GM12878 (cell line): ENCODE results near the gene THUMPD2. TPM values are rescaled to one million over a fixed set of nuclear protein-coding genes. Genes with fewer than 3 reads are reported as not detected.

Experiments
- ATAC-seq: fragments of 200-7000 bp; cut with Tn5 transposase; 3 replicates; pipeline ENCODE4 v1.9.1; 2020; ENCODE audit warnings: mild to moderate bottlenecking, moderate library complexity
- BruUV-seq: library from RNA; stranded (reverse); fragments of 400-500 nt; replicated peaks from 2 replicates; lab custom pipeline; 2021; lab: Mats Ljungman, UMichigan
- CTCF ChIA-PET: fragments of 300-600 bp; sonication (Branson Sonifier 250); formaldehyde crosslinking; extraction: SDS; loops from one replicate; lab custom pipeline; 2021; ENCODE audit warnings: inconsistent platforms; lab: Yijun Ruan, JAX
- POLR2A ChIA-PET: fragments of 350-600 bp; formaldehyde crosslinking; extraction: SDS; loops from one replicate; lab custom pipeline; 2021; ENCODE audit warnings: inconsistent platforms; lab: Charles Lee
- RAD21 ChIA-PET: fragments of 300-600 bp; sonication (Branson Sonifier 250); formaldehyde crosslinking; loops from one replicate; lab custom pipeline; 2023; ENCODE audit warnings: antibody characterized with exemption; ENCODE audit not compliant: unreplicated experiment; lab: Charles Lee
- SMC1A ChIA-PET: fragments of 300-600 bp; sonication (Branson Sonifier 250); formaldehyde crosslinking; loops from one replicate; lab custom pipeline; 2023; ENCODE audit not compliant: unreplicated experiment, uncharacterized antibody; lab: Charles Lee
- DNase-seq: peaks from one replicate; pipeline ENCODE4 v3.0.0-alpha.2; 2011; ENCODE audit warnings: low read depth, low spot score
- FAIRE-seq: peaks from 3 replicates; lab custom pipeline; 2011; peaks lifted over from hg19 to GRCh38; lab: Jason Lieb, UNC
- H2AFZ ChIP-seq: 2 replicates; pipeline ENCODE4 v1.6.0; 2011; ENCODE audit warnings: low read depth, low read length, control low read depth; ENCODE audit not compliant: control insufficient read depth
- H3K27ac ChIP-seq: 2 replicates; pipeline ENCODE4 v1.5.1; 2011; ENCODE audit warnings: control low read depth; ENCODE audit not compliant: control insufficient read depth, insufficient read depth
- H3K27me3 ChIP-seq, 2 experiments: replicated peaks in 1 of 2; 2 replicates each; pipeline versions ENCODE4 v1.6.0 to v1.6.1; 2011; ENCODE audit warnings: low read length in 1 of 2; ENCODE audit not compliant: control insufficient read depth in 2 of 2, insufficient read depth in 2 of 2
- H3K36me3 ChIP-seq, 2 experiments: 2 replicates each; pipeline ENCODE4 v1.5.1; 2011; ENCODE audit warnings: low read length in 1 of 2; ENCODE audit not compliant: control insufficient read depth in 2 of 2, insufficient read depth in 2 of 2
- H3K4me1 ChIP-seq: 2 replicates; pipeline ENCODE4 v1.6.1; 2011; ENCODE audit warnings: mild to moderate bottlenecking, low read length, moderate library complexity, mixed read lengths; ENCODE audit not compliant: control insufficient read depth, insufficient read depth
- H3K4me2 ChIP-seq: 2 replicates; pipeline ENCODE4 v1.6.0; 2011; ENCODE audit warnings: control low read depth; ENCODE audit not compliant: control insufficient read depth, insufficient read depth
- H3K4me3 ChIP-seq: fragments of 200-600 bp; sonication (generic); 2 replicates; pipeline ENCODE4 v1.5.1; 2016
- H3K79me2 ChIP-seq: 2 replicates; pipeline ENCODE4 v1.6.0; 2011; ENCODE audit warnings: low read length; ENCODE audit not compliant: control insufficient read depth, insufficient read depth
- H3K9ac ChIP-seq: 2 replicates; pipeline ENCODE4 v1.8.0; 2011; ENCODE audit warnings: low read length, control low read depth, mixed read lengths; ENCODE audit not compliant: control insufficient read depth, insufficient read depth
- H3K9me3 ChIP-seq: replicated peaks from 3 replicates; pipeline ENCODE4 v1.5.1; 2011; ENCODE audit warnings: mild to moderate bottlenecking, low read length; ENCODE audit not compliant: control insufficient read depth, insufficient read depth
- H4K20me1 ChIP-seq: 2 replicates; pipeline ENCODE4 v1.6.0; 2011; ENCODE audit not compliant: control insufficient read depth, insufficient read depth
- BMI1 ChIP-seq: fragments of 450-650 bp; IDR thresholded peaks from 2 replicates; pipeline ENCODE4 v1.6.1; 2016; ENCODE audit warnings: mild to moderate bottlenecking, moderate library complexity, borderline replicate concordance
- CBX3 ChIP-seq: fragments of 200-600 bp; sonication (generic); IDR thresholded peaks from 2 replicates; pipeline ENCODE4 v1.6.1; 2016; ENCODE audit warnings: low read depth, borderline replicate concordance
- CEBPZ ChIP-seq: fragments of 150-350 bp; IDR thresholded peaks from 2 replicates; pipeline ENCODE4 v1.6.1; 2016; ENCODE audit warnings: low read depth, low read length
- E4F1 ChIP-seq: fragments of 450-650 bp; IDR thresholded peaks from 2 replicates; pipeline ENCODE4 v1.6.1; 2018; ENCODE audit warnings: borderline replicate concordance, mild to moderate bottlenecking; ENCODE audit not compliant: partially characterized antibody
- EZH2 ChIP-seq: IDR thresholded peaks from 2 replicates; pipeline ENCODE4 v1.6.1; 2012; ENCODE audit warnings: low read depth, mild to moderate bottlenecking, control low read depth, inconsistent platforms, low read length, borderline replicate concordance; ENCODE audit not compliant: control insufficient read depth
- HDAC2 ChIP-seq: fragments of 200-600 bp; sonication (generic); IDR thresholded peaks from 2 replicates; pipeline ENCODE4 v1.6.1; 2017
- IKZF2 ChIP-seq, 2 experiments: fragments of 450-650 bp; IDR thresholded peaks; 2 replicates each; pipeline ENCODE4 v1.6.1; 2017; ENCODE audit warnings: mild to moderate bottlenecking in 2 of 2, moderate library complexity in 2 of 2
- MEF2A ChIP-seq: IDR thresholded peaks from 2 replicates; pipeline ENCODE4 v1.6.1; 2011; ENCODE audit warnings: low read depth, mild to moderate bottlenecking, low read length, moderate library complexity; ENCODE audit not compliant: insufficient read depth
- NFYB ChIP-seq: IDR thresholded peaks from 2 replicates; pipeline ENCODE4 v1.6.1; 2011; ENCODE audit warnings: low read depth, mild to moderate bottlenecking, low read length, improper control_type of control experiment, moderate library complexity; ENCODE audit not compliant: insufficient read depth
- NR2F1 ChIP-seq: fragments of 450-650 bp; conservative IDR thresholded peaks from 2 replicates; pipeline ENCODE4 v1.6.1; 2017; ENCODE audit warnings: mild to moderate bottlenecking
- PAX8 ChIP-seq: fragments of 450-650 bp; IDR thresholded peaks from 2 replicates; pipeline ENCODE4 v1.6.1; 2017; ENCODE audit warnings: mild to moderate bottlenecking, moderate library complexity
- ZNF622 ChIP-seq: fragments of 450-650 bp; IDR thresholded peaks from 2 replicates; pipeline ENCODE4 v1.6.1; 2017; ENCODE audit warnings: mild to moderate bottlenecking, inconsistent platforms
- WGBS: methylation state at CpG from one replicate; pipeline ENCODE4 v1.1.6; 2016; ENCODE audit warnings: low lambda C conversion rate; ENCODE audit not compliant: insufficient replicate concordance, insufficient coverage; ENCODE audit errors: missing lambda C conversion rate; 5-methylcytosine and 5-hydroxymethylcytosine counted together
- in situ Hi-C: fragments of 300-500 bp; cut with MboI; formaldehyde crosslinking; loops from 9 replicates; pipeline ENCODE4 v1.14.3; 2018; ENCODE audit warnings: mixed read lengths
- intact Hi-C: fragments of 100-400 bp; cut with micrococcal nuclease; formaldehyde crosslinking; loops from one replicate; pipeline ENCODE4 v1.14.2; 2022; ENCODE audit not compliant: unreplicated experiment
- polyA plus RNA-seq, 11 experiments: library from polyadenylated mRNA; depleted of rRNA in 4 of 11; unstranded in 6 of 11; stranded (reverse) in 5 of 11; fragments of >200 nt; fragmentation: Nextera tagmentation in 4 of 11; fragmentation: Illumina TruSeq in 1 of 11; extraction: Ambion mirVana in 4 of 11; extraction: Trizol in 1 of 11; gene quantifications; 1 replicate in 1 of 11; 2 replicates in 10 of 11; pipeline versions ENCODE4 v1.2.1 to v1.2.3, GENCODE V29; 2011 to 2016; ENCODE audit warnings: inconsistent platforms in 2 of 11, missing spikeins in 2 of 11, low read depth in 1 of 11
- total RNA-seq, 4 experiments: library from RNA; depleted of rRNA in 3 of 4; stranded (reverse); fragments of >200 nt in 3 of 4; fragmentation: Illumina TruSeq in 1 of 4; extraction: Trizol in 1 of 4; gene quantifications; 2 replicates each; pipeline versions ENCODE4 v1.2.1 to v1.2.3, GENCODE V29; 2013 to 2021
- TF ChIP-seq, protein P1 (sequence below): IDR thresholded peaks from 2 replicates; pipeline ENCODE4 v1.6.1; 2011; ENCODE audit warnings: low read depth, mild to moderate bottlenecking, low read length, moderate library complexity, borderline replicate concordance; ENCODE audit errors: extremely low read depth
- TF ChIP-seq, protein P2 (sequence below): fragments of 450-650 bp; formaldehyde crosslinking; IDR thresholded peaks from 2 replicates; pipeline ENCODE4 v1.5.0; 2022; ENCODE audit warnings: mild to moderate bottlenecking, missing genetic modification characterization

Gene THUMPD2
- total and polyA plus RNA-seq, 10 of the 15 experiments (the other 5 are each of a cell fraction or from before 2014, with no cell fraction given), result 6.7 to 19.7 (median 13.8) TPM

GRCh38 chr2:39805936-39806608 lies 27.0 kb upstream of the THUMPD2 start (continued):
- TF ChIP-seq EZH2 (no peak), NR2F1 (no peak), NFYB (no peak), E4F1 (no peak), CBX3 (no peak), IKZF2 (IDR thresholded peaks at IDR 0.05) (no peak), PAX8 (no peak)
- TF ChIP-seq, protein P1, sequence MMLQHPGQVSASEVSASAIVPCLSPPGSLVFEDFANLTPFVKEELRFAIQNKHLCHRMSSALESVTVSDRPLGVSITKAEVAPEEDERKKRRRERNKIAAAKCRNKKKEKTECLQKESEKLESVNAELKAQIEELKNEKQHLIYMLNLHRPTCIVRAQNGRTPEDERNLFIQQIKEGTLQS, result no peak

- Histone ChIP-seq H3K9ac (no peak overlapping the region), H3K9me3 (no peaks in the 10 kb centered on the region; the same call in 2 of the 3 replicates), H2AFZ (no peak overlapping the region), H3K36me3 (no peaks in the 10 kb centered on the region), H3K79me2 (no peaks in the 10 kb centered on the region), H3K4me3 (no peak overlapping the region), H3K27ac (no peak overlapping the region), H3K4me1 (no peaks in the 10 kb centered on the region), H3K27me3 (no peaks in the 10 kb centered on the region), H4K20me1 (no peaks in the 10 kb centered on the region), H3K4me2 (no peak overlapping the region)
- FAIRE-seq (no peak), ATAC-seq (no peak), DNase-seq (no peak)
- POLR2A ChIA-PET, result no interaction called here
- intact Hi-C loops, result no loop called here
- 0% methylated on average over 1 of the region's 1 CpG for WGBS
- in situ Hi-C loops, result no loop called here
- BruUV-seq, result no TSS peak
- CTCF ChIA-PET, result no interaction called here
- RAD21 ChIA-PET, result no interaction called here
- SMC1A ChIA-PET, result no interaction called here
- TF ChIP-seq, protein P2, sequence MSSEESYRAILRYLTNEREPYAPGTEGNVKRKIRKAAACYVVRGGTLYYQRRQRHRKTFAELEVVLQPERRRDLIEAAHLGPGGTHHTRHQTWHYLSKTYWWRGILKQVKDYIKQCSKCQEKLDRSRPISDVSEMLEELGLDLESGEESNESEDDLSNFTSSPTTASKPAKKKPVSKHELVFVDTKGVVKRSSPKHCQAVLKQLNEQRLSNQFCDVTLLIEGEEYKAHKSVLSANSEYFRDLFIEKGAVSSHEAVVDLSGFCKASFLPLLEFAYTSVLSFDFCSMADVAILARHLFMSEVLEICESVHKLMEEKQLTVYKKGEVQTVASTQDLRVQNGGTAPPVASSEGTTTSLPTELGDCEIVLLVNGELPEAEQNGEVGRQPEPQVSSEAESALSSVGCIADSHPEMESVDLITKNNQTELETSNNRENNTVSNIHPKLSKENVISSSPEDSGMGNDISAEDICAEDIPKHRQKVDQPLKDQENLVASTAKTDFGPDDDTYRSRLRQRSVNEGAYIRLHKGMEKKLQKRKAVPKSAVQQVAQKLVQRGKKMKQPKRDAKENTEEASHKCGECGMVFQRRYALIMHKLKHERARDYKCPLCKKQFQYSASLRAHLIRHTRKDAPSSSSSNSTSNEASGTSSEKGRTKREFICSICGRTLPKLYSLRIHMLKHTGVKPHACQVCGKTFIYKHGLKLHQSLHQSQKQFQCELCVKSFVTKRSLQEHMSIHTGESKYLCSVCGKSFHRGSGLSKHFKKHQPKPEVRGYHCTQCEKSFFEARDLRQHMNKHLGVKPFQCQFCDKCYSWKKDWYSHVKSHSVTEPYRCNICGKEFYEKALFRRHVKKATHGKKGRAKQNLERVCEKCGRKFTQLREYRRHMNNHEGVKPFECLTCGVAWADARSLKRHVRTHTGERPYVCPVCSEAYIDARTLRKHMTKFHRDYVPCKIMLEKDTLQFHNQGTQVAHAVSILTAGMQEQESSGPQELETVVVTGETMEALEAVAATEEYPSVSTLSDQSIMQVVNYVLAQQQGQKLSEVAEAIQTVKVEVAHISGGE (CRISPR knock-in tag), result no peak
- TF ChIP-seq CEBPZ (no peak), MEF2A (no peak), BMI1 (no peak), ZNF622 (no peak), HDAC2 (no peak)
Observed at GRCh38 chr2:39803839-39804238, 24.8 kb upstream of the THUMPD2 start.
